GM20000 (cell line): Measurements from ENCODE around the gene COPA.
A peak's percentile ranks its signal among the peaks of the same experiment; 100 is the strongest.

Experiments
- DNase-seq: peaks from one replicate; pipeline ENCODE4 v3.0.0; 2012; ENCODE audit warnings: low spot score
- TF ChIP-seq, protein P1 (sequence below): IDR thresholded peaks from 2 replicates; pipeline ENCODE4 v1.5.1; 2012; ENCODE audit warnings: mild to moderate bottlenecking, control low read depth; ENCODE audit errors: extremely low read depth, missing control alignments

Gene COPA

DNA sequence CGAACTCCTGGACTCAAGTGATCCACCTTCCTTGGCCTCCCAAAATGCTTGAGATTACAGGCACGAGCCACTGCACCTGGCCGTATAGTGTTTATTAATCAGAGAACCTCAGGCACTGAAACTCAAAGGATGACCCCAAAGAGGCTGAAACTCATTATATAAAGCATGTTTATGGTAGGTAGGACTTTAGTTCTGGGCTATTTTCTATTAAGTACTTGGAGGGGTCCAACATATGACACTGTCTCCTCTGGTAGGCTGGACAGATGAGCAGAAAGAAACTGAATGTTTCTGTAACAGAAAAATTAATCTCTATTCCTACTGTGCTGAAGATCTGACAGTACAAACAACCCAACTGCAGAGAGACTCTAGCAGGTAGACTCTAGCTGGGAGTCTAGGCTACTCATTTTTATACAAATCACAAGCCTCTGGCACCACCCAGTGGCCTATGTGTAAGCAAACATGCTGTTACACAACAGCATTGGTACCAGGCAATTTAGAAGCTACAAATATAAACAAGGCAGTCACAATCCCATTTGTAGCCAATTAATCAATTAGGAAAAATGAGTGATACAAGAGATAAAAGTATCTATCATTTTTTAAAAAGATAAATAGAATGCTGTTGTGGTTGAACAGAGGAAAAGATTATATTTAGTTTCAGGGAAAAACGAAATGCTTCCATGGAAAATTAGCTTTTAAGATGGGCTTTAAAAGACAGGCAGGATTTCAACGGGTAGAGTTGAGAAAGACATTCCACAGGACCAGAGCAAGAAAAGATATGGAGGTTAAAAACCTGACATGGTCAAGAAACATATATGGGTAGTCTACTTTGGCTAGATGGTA, 91.1 kb downstream of the COPA start:
- peak; percentile 60 for DNase-seq
- TF ChIP-seq, protein P1, sequence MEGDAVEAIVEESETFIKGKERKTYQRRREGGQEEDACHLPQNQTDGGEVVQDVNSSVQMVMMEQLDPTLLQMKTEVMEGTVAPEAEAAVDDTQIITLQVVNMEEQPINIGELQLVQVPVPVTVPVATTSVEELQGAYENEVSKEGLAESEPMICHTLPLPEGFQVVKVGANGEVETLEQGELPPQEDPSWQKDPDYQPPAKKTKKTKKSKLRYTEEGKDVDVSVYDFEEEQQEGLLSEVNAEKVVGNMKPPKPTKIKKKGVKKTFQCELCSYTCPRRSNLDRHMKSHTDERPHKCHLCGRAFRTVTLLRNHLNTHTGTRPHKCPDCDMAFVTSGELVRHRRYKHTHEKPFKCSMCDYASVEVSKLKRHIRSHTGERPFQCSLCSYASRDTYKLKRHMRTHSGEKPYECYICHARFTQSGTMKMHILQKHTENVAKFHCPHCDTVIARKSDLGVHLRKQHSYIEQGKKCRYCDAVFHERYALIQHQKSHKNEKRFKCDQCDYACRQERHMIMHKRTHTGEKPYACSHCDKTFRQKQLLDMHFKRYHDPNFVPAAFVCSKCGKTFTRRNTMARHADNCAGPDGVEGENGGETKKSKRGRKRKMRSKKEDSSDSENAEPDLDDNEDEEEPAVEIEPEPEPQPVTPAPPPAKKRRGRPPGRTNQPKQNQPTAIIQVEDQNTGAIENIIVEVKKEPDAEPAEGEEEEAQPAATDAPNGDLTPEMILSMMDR, result peak; percentile 54

DNA sequence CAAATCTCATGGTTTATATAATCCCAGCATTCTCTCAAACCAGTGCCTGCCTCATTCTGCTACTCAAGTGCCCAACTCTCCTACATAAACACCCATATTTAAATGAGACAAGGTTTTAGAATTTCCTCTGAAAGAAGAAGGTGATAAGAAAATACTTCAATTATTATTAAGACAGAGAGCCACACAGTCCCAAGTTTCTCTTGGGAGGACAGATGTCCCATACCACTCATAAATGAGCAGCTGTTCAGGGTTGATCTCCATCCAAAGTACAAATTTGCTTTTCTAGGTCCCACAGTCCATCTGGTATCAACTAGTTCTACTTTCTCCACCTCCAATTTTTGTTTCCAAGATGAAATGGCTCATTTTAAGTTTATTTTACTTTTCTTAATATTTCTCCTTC, 92.0 kb downstream of the COPA start:
- TF ChIP-seq, protein P1, result no peak
- DNase-seq, result no peak

DNA sequence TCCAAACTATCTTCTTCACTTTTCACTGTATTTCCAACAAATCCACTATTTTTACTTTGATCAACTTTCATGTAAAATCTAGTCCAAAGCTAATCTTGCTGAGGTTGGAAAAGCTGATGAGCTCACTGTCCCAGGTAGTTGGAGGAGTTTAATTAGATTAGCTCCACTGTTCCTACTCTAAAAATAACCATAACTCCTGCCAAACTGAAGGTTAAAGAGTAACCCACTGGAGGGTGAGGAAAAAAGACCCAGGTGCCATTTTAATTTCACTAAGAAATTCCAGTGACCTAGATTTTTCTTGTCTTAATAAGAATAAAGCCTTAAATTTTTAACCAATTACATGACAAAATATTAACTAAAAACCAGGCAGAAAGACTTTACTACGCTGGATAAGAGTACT, 96.0 kb downstream of the COPA start:
- no peak for DNase-seq
- TF ChIP-seq, protein P1, result no peak

DNA sequence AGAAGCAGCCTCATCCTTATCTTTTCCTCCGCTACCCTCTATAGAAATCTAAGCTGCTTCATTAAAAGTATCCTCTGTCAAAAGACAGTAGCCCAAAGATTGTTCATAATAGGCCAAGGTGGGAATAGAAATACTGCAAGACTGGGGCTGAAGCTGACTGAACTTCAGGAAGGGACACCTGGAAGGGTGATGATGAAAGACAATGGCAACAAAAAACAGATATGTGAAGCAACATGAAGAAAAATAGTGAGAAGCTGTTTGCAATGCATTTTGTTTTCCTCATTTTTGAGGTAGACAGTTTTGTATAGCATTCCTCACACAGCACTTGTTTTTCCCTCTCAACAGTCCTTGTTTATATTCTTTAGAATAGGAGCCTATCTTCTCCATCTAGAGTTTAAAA, 97.6 kb downstream of the COPA start:
- no peak for DNase-seq
- TF ChIP-seq, protein P1, result no peak

DNA sequence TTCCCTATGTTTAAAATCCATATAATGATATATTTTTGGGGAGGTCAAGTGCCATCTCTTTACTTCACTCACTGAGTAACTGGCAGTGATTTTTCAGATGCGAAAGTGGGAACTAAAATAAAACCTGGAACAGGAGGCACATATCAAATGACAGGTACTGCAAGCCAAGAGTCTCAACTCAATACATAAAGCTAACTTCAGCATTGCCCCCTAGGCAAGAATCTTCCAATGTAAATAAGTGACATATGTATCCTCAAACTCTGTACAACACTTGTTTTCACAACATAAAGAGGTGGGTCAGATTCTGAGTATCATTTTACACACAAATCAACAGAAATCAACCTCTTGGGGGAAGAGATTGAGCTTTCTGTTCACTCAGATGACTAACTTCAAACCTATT, 98.8 kb downstream of the COPA start:
- no peak for DNase-seq
- TF ChIP-seq, protein P1, result no peak

DNA sequence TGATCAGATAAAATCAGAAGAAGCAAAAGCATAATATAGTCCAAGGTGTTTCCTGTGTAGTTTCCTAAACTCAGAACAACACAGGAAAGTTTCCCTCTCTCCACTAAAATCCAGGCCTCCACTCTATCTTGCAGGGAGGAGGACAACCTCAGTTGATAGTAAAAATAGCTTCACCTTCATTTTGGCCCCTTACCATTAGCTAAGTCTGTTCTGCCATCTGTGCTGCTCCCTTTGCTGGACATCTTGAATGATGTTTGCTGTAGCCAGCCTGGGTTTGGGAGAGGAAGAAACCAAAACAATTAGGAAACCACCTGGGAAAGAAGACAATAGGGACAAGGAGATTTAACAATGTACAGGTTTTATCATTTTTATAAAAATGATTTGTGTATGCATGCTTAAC, 99.3 kb downstream of the COPA start:
- TF ChIP-seq, protein P1, result no peak
- DNase-seq, result no peak

DNA sequence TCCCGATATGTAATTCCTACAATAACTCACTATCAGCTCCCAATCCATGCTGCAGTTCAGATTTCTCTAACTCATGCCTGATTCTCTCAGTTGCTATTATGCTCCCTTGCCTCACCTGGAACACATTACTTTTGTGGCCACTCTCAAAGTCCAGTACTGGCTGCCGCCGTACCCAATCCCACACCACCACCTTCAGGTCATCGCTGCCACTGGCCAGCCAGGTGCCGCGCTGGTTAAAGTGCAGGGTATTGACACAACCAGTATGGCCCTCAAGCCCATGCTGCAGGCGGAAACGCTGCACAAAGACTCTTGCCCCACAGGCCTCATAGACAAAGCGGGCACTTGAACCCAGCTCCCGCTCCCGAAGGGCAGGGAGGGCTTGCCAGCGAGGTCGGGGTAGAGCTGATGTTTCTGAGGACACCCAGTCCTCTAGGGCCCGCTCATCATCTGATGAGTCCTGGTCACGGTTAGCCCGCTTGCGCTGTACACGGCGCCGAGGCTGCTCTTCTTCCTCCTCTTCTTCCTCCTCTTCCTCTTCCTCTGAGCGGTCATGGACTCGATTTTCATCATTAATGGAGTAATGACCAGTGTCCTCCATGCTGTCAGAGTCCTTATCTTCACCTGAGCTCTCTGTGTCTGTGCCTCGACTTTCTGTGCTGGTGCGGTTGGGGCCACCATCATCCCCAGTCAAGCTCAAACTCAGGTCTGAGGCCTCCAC, 103.3 kb downstream of the COPA start:
- DNase-seq, result no peak
- TF ChIP-seq, protein P1, result no peak
